Measurements from ENCODE around the gene OSBPL9.
"Not testable (repeated sequence)": the region's sequence is repeated elsewhere in the genome, so short reads cannot be mapped to it uniquely, and the experiment has no call there.

OSBPL9 gene

DNA sequence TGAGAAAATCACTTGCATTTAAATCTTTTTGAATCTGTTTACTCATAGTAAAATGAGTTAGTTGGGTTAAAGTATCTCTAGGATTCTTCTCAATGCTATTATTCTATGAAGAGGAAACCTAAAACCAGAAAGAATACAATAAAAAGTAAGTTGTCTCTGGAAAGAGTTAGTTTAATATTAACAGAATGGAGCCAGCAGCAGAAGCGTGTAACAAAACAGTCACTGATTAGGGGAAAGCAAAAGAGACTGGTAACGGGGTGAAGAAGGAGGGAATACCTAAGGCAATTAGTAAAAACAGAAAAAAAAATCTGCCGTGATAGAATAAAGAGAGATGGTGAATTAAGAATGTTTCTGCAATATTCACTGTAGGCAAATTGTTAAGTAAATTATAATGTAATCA, 201.6 kb downstream of the OSBPL9 start:
- DNase-seq = no peak
- no peaks in the 10 kb centered on the region for H3K9me3 ChIP-seq
- TF ChIP-seq, protein P1, sequence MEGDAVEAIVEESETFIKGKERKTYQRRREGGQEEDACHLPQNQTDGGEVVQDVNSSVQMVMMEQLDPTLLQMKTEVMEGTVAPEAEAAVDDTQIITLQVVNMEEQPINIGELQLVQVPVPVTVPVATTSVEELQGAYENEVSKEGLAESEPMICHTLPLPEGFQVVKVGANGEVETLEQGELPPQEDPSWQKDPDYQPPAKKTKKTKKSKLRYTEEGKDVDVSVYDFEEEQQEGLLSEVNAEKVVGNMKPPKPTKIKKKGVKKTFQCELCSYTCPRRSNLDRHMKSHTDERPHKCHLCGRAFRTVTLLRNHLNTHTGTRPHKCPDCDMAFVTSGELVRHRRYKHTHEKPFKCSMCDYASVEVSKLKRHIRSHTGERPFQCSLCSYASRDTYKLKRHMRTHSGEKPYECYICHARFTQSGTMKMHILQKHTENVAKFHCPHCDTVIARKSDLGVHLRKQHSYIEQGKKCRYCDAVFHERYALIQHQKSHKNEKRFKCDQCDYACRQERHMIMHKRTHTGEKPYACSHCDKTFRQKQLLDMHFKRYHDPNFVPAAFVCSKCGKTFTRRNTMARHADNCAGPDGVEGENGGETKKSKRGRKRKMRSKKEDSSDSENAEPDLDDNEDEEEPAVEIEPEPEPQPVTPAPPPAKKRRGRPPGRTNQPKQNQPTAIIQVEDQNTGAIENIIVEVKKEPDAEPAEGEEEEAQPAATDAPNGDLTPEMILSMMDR (IDR thresholded peaks at IDR 0.05; ENCODE audit: low read depth, low read length) = no peak
- no peaks in the 10 kb centered on the region; the same call in 1 of the 2 replicates for H3K36me3 ChIP-seq
- H3K4me1 ChIP-seq = no peaks in the 10 kb centered on the region
- H3K27me3 ChIP-seq = no peaks in the 10 kb centered on the region
- H3K4me3 ChIP-seq (ENCODE audit: low read depth, low read length) = no peak overlapping the region

DNA sequence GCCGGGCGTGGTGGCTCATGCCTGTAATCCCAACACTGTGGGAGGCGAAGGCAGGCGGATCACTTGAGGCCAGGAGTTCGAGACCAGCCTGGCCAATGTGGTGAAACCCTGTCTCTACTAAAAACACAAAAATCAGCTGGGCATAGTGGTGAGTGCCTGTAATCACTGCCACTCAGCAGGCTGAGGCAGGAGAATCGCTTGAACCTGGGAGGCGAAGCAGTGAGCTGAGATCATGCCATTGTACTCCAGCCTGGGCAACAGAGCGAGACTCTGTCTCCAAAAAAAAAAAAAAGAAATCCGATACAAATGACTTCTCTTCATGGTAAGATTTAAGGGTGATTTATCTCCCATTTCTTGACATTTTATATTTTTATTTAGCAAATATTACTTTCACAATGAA, 202.1 kb downstream of the OSBPL9 start:
- not testable (repeated sequence) for H3K4me1 ChIP-seq; H3K9me3 ChIP-seq; H3K36me3 ChIP-seq; H3K4me3 ChIP-seq (ENCODE audit: low read depth, low read length); H3K27me3 ChIP-seq; DNase-seq

DNA sequence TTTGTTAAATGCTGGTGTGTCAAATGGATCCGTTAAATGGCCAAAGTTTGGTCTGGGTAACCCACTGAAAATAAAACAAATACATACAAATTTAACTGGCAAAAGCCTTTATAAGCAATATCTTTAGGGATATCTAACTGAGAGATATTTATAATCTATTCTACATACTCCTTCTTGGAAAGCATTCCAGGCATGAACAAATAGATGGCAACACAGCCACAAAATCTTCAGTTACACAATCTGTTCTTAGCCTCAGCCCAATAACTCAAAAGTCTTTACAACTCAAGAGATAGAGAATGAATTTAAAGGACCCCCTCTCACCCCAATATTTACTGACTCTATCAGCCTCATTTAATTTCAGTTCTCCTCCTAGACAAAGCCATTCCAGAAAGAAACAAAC, 202.9 kb downstream of the OSBPL9 start:
- DNase-seq = no peak
- Histone ChIP-seq H3K27me3 (no peaks in the 10 kb centered on the region), H3K4me3 (ENCODE audit: low read depth, low read length) (no peak overlapping the region), H3K4me1 (no peaks in the 10 kb centered on the region), H3K36me3 (peaks cover 1% of the 10 kb centered on the region), H3K9me3 (no peaks in the 10 kb centered on the region)
- TF ChIP-seq, protein P1 (IDR thresholded peaks at IDR 0.05; ENCODE audit: low read depth, low read length) = no peak

DNA sequence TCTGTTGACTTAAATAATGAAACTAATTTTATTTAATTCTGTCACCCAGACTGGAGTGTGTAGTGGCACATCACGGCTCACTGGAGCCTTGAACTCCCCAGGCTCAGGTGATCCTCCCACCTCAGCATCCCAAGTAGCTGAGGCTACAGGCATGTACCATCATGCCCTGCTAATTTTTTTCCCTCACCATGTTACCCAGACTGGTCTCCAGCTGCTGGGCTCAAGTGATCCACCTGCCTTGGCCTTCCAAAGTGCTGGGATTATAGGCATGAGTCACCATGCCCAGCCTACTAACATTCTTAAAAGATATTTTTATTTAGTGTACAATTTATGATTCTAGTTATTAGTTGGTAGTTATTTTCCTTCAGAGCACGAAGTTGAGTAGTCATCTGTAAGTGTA, 212.2 kb downstream of the OSBPL9 start:
- peaks cover 3% of the 10 kb centered on the region; the same call in 1 of the 2 replicates for H3K36me3 ChIP-seq

DNA sequence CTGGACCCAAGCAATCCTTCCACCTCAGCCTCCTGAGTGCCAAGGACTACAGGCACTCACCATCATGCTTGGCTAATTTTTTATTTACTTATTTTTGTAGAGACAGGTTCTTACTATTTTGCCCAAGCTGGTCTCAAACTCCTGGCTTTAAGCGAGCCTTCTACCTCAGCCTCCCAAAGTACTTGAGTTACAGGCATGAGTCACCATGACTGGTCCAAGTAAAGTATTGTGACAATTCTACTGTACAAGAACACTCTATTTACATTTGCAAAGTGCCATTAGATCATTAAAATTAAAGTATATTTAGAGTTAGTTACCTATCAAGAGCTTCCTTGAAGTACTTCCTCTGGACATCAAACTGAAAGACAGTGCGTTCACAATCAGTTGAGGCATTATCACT, 216.8 kb downstream of the OSBPL9 start:
- DNase-seq = no peak
- H3K4me1 ChIP-seq = no peaks in the 10 kb centered on the region
- no peaks in the 10 kb centered on the region for H3K36me3 ChIP-seq
- TF ChIP-seq, protein P1 (IDR thresholded peaks at IDR 0.05; ENCODE audit: low read depth, low read length) = no peak
- H3K9me3 ChIP-seq = no peaks in the 10 kb centered on the region
- no peaks in the 10 kb centered on the region for H3K27me3 ChIP-seq
- no peak overlapping the region for H3K4me3 ChIP-seq (ENCODE audit: low read depth, low read length)

More for the DNA sequence above, 212.2 kb downstream of the OSBPL9 start:
- H3K4me3 ChIP-seq (ENCODE audit: low read depth, low read length) = no peak overlapping the region
- no peaks in the 10 kb centered on the region for H3K27me3 ChIP-seq
- H3K4me1 ChIP-seq = no peaks in the 10 kb centered on the region
- no peak for DNase-seq
- TF ChIP-seq, protein P1 (IDR thresholded peaks at IDR 0.05; ENCODE audit: low read depth, low read length) = no peak
- H3K9me3 ChIP-seq = no peaks in the 10 kb centered on the region

DNA sequence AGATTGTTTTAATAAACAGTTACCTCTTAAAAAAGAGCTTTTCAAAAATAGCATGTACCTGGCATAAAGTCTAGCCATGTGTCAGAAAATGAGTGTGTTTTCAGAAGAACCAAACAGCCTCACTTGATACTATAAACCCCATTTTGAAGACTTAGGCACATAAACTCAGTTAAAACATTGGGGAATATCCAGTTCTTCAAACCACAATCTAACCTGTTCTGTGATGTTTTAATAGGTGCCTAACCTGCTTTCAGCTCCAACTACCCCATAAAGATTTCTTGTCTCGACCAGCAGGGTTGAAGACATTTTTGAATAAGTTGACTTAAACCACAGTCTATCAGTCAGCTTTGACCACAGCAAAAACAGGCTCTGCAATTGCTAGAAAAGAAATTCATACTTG, 220.4 kb downstream of the OSBPL9 start:
- TF ChIP-seq, protein P1 (IDR thresholded peaks at IDR 0.05; ENCODE audit: low read depth, low read length) = no peak
- no peaks in the 10 kb centered on the region for H3K9me3 ChIP-seq
- H3K4me3 ChIP-seq (ENCODE audit: low read depth, low read length) = no peak overlapping the region
- DNase-seq = no peak
- H3K27me3 ChIP-seq = no peaks in the 10 kb centered on the region
- H3K4me1 ChIP-seq = no peaks in the 10 kb centered on the region
- H3K36me3 ChIP-seq = no peaks in the 10 kb centered on the region

All from BE2C (cell line).